ENCODE data around the gene KRTAP5-10.
"Not testable (repeated sequence)": the region's sequence is repeated elsewhere in the genome, so short reads cannot be mapped to it uniquely, and the experiment has no call there.

DNA sequence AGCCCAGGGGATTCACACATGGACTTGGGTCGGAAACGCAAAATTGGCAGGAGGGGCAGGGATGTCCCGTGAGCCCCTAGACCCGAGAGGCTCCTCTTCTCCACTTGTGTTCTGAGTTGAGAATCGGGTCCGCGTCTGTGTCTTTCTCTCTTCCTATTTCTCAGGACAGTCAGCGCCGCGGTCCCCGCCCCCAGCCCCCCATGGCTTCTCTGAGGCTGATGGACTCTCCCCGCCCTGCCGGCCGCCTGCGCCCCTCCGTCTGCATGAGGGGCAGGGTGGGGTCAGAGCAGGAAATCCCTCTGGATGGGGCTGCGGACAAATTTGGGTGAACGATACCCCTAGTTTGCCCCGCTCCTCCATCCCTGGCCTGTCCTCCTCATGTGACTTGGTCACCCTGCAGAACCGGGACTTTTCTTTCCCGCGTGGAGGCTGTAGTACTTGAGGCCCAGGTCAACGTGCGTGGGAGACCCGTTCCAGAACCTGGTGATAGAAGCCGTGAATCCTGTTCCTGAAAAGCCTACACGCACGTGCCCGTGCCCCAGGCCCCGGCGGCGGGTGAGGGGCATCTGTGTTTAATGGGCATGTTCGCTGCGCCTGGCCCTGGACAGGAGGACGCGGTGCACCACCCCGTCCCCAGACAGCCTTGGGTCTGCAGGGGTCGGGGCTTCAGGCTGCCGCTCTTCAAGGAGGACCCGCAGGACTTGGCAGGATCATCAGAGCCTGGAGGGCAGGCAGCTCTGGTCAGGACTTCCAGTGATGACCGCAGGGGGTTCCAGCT is 11.5 kb downstream of the KRTAP5-10 start:
- TF ChIP-seq, protein P1, sequence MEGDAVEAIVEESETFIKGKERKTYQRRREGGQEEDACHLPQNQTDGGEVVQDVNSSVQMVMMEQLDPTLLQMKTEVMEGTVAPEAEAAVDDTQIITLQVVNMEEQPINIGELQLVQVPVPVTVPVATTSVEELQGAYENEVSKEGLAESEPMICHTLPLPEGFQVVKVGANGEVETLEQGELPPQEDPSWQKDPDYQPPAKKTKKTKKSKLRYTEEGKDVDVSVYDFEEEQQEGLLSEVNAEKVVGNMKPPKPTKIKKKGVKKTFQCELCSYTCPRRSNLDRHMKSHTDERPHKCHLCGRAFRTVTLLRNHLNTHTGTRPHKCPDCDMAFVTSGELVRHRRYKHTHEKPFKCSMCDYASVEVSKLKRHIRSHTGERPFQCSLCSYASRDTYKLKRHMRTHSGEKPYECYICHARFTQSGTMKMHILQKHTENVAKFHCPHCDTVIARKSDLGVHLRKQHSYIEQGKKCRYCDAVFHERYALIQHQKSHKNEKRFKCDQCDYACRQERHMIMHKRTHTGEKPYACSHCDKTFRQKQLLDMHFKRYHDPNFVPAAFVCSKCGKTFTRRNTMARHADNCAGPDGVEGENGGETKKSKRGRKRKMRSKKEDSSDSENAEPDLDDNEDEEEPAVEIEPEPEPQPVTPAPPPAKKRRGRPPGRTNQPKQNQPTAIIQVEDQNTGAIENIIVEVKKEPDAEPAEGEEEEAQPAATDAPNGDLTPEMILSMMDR (IDR thresholded peaks at IDR 0.05): not testable (repeated sequence)
- TF ChIP-seq POLR2A (IDR thresholded peaks at IDR 0.05): not testable (repeated sequence)
